GM19438 (cell line): ENCODE results near the gene MESP2.
"Not testable (repeated sequence)": the region's sequence is repeated elsewhere in the genome, so short reads cannot be mapped to it uniquely, and the experiment has no call there.

Experiments used
- ATAC-seq: cut with Tn5 transposase; IDR thresholded peaks from one replicate; pipeline ENCODE4 v1.9.1; 2021; ENCODE audit warnings: low read depth; ENCODE audit not compliant: unreplicated experiment

MESP2 gene

DNA sequence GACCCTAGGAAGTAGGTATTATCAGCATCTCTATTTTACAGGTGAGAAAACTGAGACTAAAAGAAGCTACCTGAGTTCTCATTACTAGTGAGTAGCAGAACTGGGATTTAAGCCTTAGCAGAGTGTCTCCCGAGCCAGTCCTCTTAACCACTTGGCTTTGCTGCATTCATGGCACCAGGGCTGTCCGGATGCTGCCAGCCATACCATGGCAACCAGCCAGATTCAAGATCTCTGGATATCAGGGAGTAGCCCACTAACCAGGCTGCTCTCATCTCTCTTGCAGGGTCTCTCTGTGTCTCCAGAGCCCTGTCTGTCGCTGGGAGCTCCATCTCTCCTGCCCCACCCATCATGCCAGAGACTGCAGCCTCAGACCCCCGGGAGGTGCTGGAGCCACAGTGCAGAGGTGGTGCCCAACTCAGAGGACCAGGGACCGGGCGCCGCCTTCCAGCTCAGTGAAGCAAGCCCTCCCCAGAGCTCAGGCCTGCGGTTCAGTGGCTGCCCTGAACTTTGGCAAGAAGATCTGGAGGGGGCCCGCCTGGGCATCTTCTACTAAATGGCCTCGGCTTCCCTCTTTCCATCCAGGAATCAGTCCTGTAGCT, 1.7 kb downstream of the MESP2 start:
- ATAC-seq: no peak

DNA sequence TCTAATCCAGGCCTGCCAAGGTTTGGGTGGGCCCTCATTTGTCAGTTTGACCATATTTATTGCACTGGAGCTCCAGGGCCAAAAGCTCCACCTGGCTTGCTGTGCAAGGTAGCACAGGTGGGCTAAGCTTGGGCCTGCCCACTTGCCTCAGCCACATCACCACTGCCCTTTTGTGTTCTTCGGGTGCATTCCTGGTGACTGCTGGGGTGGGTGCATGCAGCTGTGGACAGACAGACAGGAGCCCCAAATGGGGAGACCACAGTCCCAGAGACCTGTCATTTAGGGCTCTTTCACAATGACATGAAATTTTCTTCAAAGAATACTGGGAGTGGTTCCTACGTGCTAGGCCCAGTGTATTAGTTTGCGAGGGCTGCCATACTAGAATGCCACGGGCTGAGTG, 2.7 kb downstream of the MESP2 start:
- ATAC-seq: no peak

DNA sequence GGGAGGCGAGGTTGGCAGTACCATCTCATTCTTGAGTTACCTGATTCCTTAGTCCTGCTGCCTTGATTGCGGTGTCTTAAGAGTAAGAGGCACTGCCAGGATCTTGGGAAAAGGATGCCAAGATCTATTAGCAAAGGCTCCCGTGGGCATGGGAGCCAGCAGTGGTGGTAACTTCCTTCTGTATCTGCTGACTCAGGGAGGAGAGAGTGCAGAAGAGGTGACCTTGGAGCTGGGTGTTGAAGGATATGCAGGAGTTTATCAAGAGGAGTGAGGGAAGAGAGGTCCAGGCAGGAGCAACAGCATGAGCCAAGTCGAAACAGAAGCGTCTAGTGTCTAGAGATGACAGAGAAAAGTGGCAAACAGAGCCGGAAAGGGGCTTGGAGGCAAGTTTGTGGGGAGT, 4.5 kb downstream of the MESP2 start:
- ATAC-seq: no peak

DNA sequence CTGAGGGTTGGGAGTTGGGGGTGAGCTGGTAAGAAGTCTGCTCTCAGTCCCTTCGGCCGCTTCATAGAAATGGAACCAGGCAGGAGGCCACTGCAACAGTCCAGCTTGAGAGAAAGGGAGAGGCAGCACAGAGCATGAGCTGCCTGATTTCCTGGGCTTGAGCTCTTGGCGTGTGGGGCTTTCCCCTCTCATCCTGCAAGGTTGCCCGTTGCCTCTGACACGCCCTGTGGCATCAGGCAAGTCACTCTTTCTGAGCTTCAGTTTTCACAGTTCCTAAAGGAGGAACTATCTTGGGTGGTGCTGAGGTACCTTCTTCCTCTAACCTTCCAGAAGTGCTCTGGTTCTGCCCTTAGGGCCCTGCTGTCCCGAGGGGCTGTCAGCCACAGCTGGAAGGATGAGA, 4.9 kb downstream of the MESP2 start:
- ATAC-seq: no peak

DNA sequence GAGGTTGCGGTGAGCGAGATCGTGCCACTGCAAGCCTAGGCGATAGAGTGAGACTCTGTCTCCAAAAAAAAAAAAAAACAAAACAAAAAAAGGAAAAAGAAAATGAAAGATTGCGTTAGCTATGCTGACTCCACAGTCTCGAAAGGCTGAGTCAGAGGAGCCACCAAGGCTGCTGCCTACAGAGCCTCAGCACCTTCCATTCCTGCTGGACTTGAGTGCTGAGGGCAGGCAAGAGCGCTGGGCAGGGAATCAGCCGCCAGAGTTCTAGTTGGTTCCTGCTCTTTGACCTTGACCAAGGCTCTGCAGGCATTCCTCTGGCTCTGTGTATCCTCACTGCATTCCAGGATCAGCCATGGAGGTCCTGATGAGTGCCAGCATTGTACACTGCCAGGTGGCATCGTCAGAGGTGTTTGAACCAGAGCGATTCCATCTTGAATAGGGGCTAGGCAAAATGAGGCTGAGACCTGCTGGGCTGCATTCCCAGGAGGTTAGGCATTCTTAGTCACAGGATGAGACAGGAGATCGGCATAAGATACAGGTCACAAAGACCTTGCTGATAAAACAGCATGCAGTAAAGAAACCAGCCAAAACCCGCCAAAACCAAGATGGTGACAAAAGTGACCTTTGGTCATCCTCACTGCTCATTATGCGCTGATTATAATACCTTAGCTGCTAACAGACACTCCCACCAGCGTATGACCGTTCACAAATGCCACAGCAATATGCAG, 5.9 kb downstream of the MESP2 start:
- no peak for ATAC-seq

DNA sequence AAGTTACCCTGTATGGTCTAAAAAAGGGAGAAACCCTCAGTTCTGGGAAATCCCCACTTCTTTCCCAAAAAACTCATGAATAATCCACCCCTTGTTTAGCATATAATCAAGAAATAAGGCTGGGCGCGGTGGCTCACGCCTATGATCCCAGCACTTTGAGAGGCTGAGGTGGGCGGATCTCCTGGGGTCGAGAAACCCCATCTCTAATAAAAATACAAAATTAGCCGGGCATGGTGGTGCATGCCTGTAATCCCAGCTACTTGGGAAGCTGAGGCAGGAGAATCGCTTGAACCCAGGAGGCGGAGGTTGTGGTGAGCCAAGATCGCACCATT, 6.5 kb downstream of the MESP2 start:
- not testable (repeated sequence) for ATAC-seq

DNA sequence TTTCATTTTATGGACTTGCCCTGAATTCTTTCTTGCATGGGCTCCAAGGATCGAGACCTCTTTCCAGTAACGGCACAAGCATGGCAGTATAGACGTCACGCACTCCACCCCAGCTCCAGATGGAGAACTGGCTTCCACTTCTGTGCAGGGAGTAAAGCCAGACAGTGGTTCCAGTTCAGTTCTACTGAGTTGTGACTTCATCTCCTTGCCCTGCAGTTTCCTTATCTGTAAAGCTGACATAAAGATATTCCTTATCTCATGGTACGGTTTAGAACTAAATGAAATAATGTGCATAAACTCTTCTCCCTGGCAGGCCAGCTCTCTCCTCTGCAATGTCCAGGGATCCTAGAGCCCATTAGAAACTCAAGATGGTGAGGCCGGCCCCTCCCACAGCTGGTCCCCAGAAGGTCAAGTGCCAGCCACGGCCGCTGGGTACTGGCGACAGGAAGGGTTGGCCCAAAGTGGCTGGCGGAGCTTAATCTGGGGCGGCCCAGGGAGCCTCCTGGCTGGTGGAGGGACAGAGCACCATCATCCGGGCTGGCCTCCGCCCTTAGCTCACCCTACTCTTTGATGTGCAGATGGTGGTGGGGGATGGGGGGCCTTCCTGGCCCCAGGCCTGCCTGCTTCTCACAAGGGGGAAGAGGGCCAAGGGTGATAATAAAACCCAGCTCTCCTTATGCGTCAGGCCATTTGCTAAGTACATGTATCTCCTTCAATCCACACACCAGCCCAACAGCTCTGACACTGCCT, 7.2 kb downstream of the MESP2 start:
- ATAC-seq: no peak

DNA sequence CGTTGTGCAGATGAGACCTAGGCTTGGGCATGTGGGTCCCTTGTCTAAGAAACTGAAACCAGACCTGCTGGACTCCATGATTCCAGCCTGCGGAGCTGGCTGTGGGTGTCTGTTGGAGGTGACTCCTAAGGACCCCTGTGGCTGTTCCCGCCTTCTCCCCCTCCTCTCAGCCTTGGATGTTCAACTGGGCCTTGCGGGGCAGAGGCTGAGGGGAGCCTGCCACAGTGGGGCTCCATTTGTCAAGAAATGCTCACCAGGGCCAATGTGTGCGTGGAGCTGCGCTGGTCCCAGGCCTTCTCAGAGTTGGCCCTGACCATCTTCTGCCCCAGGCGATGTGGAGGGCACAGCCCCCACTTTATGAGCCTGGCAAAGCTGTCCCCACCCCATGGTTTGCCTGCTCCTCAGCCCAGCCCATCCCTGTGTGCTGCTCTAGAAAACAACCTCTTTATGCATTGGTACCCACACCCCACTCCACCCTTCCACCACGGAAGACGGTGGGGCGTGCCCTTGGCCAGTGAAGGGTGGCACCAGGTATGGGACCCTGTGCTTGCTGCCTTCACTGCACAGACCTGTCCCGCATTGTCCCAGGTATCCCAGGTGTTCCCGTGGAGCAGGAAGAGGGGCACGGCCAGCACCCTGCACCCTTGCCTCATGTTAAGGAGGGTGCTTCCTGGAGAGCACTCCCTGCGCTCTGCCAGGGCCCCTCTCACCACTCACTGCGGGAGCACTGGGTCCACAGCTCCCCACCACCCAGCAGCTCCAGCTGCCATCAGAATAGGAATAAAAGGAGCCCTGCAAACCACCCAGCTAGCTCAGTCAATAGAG, 7.9 kb downstream of the MESP2 start:
- no peak for ATAC-seq

DNA sequence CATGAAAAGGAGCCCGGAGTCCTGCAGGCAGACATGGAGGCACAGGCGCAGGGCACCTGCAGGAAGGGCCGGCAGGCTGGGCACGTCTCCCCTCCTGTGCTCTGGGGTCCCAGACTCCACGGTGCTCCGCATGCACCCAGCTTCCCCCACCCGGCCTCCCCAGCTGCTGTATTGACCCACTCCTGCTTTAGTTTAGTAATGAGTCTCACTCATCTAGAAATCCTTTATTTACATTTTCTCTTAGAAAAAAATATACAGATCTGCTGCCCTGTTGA, 8.5 kb downstream of the MESP2 start:
- ATAC-seq: no peak

DNA sequence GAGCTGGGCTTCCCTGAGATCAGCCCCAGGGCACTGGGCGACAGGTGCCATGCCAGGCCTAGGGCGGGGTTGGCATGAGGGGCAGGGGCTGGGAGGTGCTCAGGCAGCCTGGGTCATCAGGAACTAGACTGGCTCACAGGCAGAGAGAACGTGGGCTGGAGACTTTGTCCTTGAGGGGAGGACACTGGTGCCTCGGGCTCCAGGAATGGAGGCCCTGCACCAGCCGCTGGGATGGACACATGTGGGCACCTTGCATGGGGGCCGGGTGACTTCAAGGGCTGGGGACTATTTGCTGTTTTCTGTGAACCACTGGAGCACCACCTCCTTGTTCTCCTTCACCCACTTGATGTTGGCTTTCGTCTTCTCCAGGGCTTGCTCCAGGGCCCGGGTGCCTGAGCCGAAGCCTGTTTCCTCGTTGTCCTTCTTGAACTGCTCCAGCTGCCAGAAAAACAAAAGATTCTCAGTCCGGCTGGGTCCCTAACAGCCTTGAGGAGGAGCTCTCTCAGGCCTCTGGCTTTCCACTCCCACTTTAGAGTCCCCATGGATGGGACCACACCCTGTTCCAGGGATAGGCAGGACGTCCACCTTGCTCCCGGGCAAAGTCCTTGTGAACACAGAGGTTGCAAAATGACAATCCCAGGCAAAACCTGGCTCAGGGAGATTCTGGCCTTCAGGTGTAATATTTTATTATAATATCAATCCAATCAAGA, 9.1 kb downstream of the MESP2 start:
- no peak for ATAC-seq

DNA sequence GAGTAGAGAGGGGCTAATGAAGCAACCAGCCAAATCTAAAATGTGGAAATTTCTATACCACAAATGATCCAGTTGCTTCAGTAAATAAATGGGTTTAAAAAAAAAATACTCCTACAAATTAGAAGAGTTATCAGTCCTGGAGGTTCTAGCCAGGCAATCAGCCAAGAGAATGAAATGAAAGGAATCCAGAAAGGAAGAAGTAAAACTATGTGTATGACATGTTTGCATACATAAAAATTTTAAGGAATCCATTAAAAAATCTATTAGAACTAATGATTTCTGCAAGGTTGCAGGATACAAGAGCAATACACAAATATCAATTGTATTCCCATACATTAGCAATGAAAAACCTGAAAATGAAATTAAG, 9.6 kb downstream of the MESP2 start:
- no peak for ATAC-seq

DNA sequence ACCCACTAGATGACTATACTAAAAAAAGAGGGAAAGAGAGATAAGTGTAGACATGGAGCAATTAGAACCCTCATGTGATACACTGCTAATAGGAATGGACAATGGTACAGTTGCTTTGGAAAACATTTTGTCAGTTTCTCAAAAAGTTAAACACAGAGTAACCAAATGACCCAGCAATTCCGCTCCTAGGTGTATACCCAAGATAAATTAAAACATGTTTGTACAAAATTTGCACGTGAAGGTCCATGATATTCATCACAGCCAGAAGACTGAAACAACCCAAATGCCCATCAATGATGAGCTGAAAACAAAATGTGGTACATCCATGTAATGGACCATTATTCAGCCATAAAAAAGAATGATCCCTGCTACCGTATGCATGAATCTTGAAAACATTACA, 11.8 kb downstream of the MESP2 start:
- no peak for ATAC-seq

DNA sequence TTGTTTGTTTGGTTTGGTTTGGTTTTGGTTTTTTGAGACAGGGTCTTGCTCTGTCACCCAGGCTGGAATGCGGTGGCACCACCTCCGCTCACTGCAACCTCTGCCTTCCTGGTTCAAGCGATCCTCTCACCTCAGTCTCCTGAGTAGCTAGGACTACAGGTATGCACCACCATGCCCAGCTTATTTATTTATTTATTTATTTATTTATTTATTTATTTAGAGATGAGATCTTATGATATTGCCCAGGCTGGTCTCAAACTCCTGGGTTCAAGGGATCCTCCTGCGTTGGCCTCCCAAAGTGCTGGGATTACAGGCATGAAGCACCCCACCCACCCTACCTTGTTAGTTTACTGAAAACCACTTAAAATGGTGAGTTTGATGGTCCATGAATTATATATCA, 12.5 kb downstream of the MESP2 start:
- ATAC-seq: not testable (repeated sequence)

DNA sequence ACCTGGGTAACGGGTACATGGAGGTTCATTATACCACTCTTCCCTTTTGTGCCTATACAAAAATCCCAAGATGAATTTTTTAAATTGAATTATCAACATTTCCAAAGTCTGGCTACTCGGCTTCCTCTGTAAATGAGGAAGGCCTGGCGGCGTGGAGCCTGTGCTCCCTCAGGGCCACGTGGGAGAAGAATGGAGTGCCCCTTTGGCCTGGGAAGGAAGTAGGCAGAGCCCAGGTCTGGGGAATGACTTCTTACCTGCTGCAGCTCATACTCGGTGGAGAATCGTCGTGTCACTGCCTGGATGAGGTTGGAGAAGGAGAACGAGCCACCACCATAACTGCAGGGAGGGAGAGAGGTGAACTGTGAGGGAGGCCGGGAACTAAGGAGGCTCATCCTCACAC, 14.1 kb downstream of the MESP2 start:
- ATAC-seq: no peak

DNA sequence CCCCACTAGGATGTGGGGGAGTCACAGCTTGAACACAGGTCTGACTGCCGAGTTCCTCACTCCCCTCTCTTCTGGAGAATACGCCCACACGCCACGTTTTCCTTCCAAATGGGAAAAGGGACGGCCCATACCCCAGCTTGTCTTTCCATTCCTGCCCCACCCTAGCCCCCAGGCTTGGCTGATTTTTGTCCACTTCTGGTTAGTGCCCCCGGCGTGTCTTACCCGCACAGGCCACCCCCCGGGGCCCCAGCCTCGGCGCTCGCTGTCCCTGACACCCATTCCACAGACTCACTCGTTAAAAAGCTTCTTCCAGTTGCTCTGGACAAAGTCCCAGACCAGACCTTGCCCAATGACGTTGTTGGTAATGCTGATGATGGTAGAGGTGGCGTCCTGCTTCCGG, 14.5 kb downstream of the MESP2 start:
- no peak for ATAC-seq

DNA sequence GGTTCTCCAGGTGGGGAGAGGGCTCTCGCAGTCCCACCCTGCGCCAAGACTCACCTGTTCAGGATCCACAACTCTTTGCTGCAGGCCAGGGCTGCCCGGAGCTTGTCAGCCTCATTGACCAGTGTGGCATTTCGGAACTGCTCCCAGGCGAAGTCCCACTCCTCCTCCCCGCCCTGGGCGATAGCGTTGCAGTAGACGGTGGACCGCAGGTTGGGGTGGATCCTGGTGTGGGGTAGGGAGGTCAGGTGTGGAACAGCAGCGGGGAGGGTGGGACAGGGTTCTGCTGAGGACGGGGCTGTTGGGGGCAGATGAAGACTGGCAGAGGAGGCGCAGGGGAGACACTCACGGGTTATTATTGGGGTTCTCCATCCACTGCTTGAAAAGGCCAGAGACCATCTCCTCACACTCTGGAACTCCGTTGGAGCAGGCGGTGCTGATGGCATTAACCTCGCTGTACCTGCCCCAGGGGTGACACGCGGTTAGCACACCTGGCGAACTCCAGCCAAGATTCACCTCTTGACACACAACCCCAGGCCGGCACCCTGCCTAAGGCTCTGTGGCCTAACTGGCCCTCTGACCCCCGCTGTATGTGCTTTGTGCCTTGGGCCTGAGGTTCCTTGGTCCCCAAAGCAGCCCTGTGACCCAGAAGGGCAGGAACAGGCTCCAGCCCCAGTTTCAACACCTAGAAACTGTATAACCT, 16.1 kb downstream of the MESP2 start:
- no peak for ATAC-seq

DNA sequence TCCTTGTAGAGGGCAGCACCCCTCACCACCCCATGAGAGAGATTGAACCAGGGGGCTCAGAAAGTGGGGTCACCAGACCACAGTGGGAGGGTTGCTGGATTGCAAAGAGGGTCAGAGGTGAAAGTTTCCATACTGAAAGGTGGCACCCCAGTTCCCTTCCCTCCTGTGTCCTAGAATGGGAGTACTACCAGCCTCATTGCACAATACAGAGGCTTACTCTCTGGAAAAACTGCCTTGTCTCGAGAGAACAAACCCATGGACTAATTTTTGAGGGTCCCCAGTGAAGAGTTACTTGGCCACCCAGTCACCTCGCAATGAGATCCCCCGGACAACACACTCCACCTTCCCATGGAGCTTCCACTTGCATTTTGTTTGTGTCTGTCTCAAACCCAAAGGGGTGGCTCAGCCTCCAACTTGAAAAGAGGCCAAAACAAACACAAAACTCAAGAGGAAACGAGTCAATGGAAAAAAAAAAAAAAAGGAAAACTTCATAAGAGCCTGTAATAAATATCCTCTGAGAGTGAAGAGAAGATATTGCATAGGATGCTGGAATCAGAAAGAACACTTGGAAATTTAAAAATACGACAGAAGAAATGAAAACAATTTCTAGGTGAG, 18.6 kb downstream of the MESP2 start:
- ATAC-seq: no peak

DNA sequence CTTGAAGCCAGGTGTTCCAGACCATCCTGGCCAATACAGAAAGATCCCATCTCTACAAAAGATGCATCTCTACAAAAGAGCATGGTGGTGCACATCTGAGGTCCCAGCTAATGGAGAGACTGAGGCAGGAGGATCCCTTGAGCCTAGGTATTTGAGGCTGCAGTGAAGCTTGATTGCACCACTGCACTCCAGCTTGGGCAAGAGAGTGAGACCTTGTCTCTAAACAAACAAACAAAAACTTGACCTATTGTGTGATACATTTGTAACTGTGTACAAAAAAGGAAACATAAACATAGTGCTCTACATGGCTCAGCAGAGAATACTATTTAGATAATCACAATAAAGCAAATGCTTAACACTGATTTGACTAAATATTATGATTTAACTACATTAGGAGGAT, 19.9 kb downstream of the MESP2 start:
- ATAC-seq: no peak

DNA sequence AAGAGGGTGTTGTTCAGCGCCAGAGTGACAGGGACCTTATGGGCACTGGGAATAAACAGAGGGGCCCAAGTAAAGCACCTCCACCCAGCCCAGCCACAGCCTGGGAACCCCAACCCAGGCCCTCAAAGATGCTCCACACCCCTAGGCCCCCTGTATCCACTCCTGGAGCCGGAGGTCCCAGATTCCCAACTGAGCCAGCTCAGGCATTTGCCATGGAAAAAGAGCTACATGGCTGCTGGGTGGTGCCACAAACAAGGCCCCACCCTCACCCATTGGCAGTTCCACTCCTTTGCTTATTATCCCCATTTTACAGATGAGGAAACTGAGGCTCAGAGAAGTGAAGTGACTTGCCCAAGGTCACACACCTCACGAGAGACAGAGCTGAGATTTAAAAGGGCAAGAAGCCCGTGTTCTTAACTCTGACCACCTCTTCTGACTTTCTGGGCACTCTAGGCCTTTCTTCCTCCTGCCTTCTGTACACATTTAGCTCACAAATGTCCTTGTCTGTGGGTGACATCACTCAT, 21.6 kb downstream of the MESP2 start:
- no peak for ATAC-seq
